ENCODE measurements around the gene MLLT11. TPM values are rescaled to one million over a fixed set of nuclear protein-coding genes. Genes with fewer than 3 reads are reported as not detected.

Gene MLLT11
- total RNA-seq, 1 experiment from 2014 or later: 16.4 TPM

GRCh38 chr1:151058692-151059091 lies 1.5 kb upstream of the MLLT11 start:
- ChIA-PET CTCF (interaction anchor here (0.5 to 6.5 kb wide), 15 partner anchors 11 to 282 kb away, joined by 3 to 43 read pairs (median 6); partner anchors contain the start of genes BNIPL, C1orf56, GABPB2 and LYSMD1), POLR2A (interaction anchor here (0.6 to 2.3 kb wide), 3 partner anchors 11 to 16 kb away, joined by 4 to 13 read pairs (median 8); partner anchors contain the start of gene C1orf56)
- peaks cover 36% of the 10 kb centered on the region for H3K36me3 Mint-ChIP-seq
- no peaks in the 10 kb centered on the region for H3K27me3 Mint-ChIP-seq (ENCODE audit: low read depth)
- peaks cover 43% of the 10 kb centered on the region for H3K4me1 Mint-ChIP-seq
- peak; percentile 49 for DNase-seq (ENCODE audit: low spot score)
- no peaks in the 10 kb centered on the region for H3K9me3 Mint-ChIP-seq
- H3K27ac Mint-ChIP-seq: peak overlapping the region; percentile 86
- TF ChIP-seq ZNF532 (CRISPR knock-in tag; IDR thresholded peaks at IDR 0.05; ENCODE audit: borderline replicate concordance): no peak
- no peak for TF ChIP-seq FOXJ3 (CRISPR knock-in tag; IDR thresholded peaks at IDR 0.05; ENCODE audit: borderline replicate concordance)
- TF ChIP-seq CBFB (CRISPR knock-in tag; IDR thresholded peaks at IDR 0.05; ENCODE audit: low read depth): no peak
- no peak for TF ChIP-seq ESRRA (CRISPR knock-in tag; IDR thresholded peaks at IDR 0.05; ENCODE audit: borderline replicate concordance)
- peak overlapping the region; percentile 79 for H3K4me3 Mint-ChIP-seq
- ATAC-seq: peak; percentile 5

GRCh38 chr1:151059109-151060006 lies 839 bp upstream of the MLLT11 start, which contains the start of gene CDC42SE1:
Gene CDC42SE1, minus strand, starts transcription at chr1:151059622. Its CDS starts 3,892 bp downstream, at chr1:151055730.
- DNase-seq (ENCODE audit: low spot score) (peak; percentile 86), ATAC-seq (peak; percentile 84)
- H3K36me3 Mint-ChIP-seq: peaks cover 29% of the 10 kb centered on the region
- peak within 1 kb of the TSS; percentile 79 for H3K4me3 Mint-ChIP-seq
- ChIA-PET CTCF (interaction anchor here (0.5 to 6.5 kb wide), 17 partner anchors 11 to 281 kb away, joined by 3 to 43 read pairs (median 5); partner anchors contain the start of genes BNIPL, C1orf56, GABPB2 and LYSMD1), POLR2A (interaction anchor here (0.6 to 2.3 kb wide), 5 partner anchors 11 to 106 kb away, joined by 3 to 13 read pairs (median 6); partner anchors contain the start of genes ANXA9 and LYSMD1)
- no peaks in the 10 kb centered on the region for H3K9me3 Mint-ChIP-seq
- peak within 1 kb of the TSS; percentile 86 for H3K27ac Mint-ChIP-seq
- peaks cover 46% of the 10 kb centered on the region for H3K4me1 Mint-ChIP-seq
- no peaks in the 10 kb centered on the region for H3K27me3 Mint-ChIP-seq (ENCODE audit: low read depth)
- TF ChIP-seq HMGXB4 (CRISPR knock-in tag; IDR thresholded peaks at IDR 0.05) (peak; percentile 98; the same call in 1 of the 2 replicates), ZBTB21 (CRISPR knock-in tag; IDR thresholded peaks at IDR 0.05; ENCODE audit: borderline replicate concordance) (no peak), JAZF1 (CRISPR knock-in tag; IDR thresholded peaks at IDR 0.05) (no peak), AFF4 (CRISPR knock-in tag; IDR thresholded peaks at IDR 0.05; ENCODE audit: borderline replicate concordance) (no peak), FOXP1 (CRISPR knock-in tag; IDR thresholded peaks at IDR 0.05; ENCODE audit: borderline replicate concordance) (peak; percentile 27; the same call in 1 of the 2 replicates), ZNF532 (CRISPR knock-in tag; IDR thresholded peaks at IDR 0.05; ENCODE audit: borderline replicate concordance) (no peak), ZNF281 (CRISPR knock-in tag; IDR thresholded peaks at IDR 0.05) (peak; percentile 38; the same call in 1 of the 2 replicates), ZNF396 (CRISPR knock-in tag; IDR thresholded peaks at IDR 0.05; ENCODE audit: borderline replicate concordance) (no peak), FOXJ3 (CRISPR knock-in tag; IDR thresholded peaks at IDR 0.05; ENCODE audit: borderline replicate concordance) (no peak), TEAD1 (CRISPR knock-in tag; IDR thresholded peaks at IDR 0.05) (no peak; the same call in 1 of the 2 replicates), ZNF263 (CRISPR knock-in tag; IDR thresholded peaks at IDR 0.05; ENCODE audit: low read depth) (no peak)

Measured in WTC11 (cell line).